Stimulated activated CD4-positive, alpha-beta T cell treated with anti-CD3 and anti-CD28 coated beads, Interleukin-4, amount 100 ng/mL, for 1 hour (primary cell): ENCODE results near the gene PSMD14.

ENCODE experiments used
- DNase-seq: peaks from one replicate; pipeline ENCODE4 v3.0.0-alpha.2; 2020

PSMD14 gene

DNA sequence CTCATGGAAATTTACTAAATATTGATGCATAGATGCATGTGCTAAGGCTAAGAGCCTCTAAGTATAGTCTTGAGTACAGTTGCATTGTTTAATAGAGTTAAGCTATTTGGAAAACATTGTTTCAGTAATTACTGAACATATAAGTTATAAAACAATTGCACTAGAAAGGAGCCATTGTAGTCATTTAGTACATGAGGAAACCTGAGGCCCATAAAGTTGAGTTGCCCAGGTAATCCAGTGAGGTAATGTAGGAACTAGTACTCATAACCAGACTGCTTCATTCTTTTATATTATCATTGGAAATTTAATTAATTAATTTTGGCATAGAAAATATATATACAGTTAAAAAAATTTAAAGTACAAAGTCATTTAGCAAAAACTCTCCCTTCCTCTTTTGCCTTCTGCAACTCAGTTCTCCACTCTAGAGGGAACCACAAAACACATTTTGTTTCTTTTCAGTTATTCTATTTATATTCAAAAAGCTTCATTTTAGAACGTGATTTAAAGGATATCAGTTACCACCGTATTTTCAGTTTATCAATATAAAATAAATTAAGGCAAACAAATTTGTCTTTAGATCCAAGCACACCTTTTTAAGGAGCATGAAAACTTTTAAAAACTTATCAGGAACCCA is 80.0 kb downstream of the PSMD14 start:
- no peak for DNase-seq

DNA sequence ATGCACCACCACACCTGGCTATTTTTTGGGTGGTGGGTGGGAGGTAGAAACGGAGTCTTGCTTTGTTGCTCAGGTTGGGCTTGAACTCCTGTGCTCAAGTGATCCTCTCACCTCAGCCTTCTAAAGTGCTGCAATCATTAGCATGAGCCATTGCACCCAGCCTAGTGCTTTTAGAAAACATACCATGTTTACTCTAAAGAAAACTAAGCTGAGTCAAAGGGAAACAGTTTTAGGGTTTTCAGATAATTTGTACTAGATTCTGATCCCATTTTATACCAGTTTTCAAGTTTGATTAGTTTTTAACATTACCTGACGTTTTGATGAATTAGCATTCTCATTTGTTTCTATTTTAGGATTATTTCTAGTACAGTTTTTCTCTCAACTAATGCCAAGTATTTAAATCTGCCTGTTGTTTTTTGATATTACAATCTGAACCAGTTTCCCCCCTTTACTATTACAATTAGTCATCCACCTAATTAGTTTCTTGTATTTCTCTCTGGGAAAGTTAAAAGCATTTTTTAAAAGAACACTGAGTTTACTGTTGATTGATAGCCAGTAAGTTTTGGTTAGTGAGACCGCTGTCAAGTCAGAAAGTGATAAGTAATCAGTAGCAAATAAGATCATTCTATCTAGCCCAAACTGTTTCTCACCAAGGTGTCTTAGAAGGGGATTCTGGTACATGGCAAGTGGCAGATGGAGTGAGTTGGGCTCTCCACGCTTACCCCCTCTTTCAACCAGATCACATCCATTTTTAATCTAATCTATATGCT is 83.7 kb downstream of the PSMD14 start:
- DNase-seq, result no peak

DNA sequence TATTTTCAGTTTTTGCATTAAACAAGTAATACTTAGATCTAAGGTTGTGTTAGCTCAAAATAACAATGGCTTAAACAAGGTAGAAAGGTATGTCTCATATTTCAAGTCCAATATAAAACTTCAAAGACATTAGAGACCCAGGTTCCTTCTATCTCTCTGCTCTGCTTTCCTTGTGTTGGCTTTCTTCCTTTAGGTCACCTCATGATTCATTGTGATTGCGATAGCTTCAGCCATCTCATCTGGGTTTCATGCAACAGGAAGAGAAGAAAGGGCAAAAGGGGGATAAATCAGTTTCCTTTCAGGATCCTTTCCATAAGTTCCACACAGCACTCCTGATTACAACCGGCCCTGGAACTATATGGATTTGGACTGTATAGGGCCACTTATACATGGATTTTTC is 91.9 kb downstream of the PSMD14 start:
- no peak for DNase-seq

- no peak for DNase-seq
These were observed 94.1 kb downstream of the PSMD14 start for GRCh38 chr2:161402297-161402696.

- no peak for DNase-seq
These were observed 98.1 kb downstream of the PSMD14 start for GRCh38 chr2:161406316-161406715.

GRCh38 chr2:161407597-161407996 is 99.4 kb downstream of the PSMD14 start:
- DNase-seq, result no peak

GRCh38 chr2:161409308-161409907 is 101.2 kb downstream of the PSMD14 start:
- DNase-seq, result no peak

GRCh38 chr2:161412346-161412745 is 104.1 kb downstream of the PSMD14 start:
- DNase-seq, result no peak

DNA sequence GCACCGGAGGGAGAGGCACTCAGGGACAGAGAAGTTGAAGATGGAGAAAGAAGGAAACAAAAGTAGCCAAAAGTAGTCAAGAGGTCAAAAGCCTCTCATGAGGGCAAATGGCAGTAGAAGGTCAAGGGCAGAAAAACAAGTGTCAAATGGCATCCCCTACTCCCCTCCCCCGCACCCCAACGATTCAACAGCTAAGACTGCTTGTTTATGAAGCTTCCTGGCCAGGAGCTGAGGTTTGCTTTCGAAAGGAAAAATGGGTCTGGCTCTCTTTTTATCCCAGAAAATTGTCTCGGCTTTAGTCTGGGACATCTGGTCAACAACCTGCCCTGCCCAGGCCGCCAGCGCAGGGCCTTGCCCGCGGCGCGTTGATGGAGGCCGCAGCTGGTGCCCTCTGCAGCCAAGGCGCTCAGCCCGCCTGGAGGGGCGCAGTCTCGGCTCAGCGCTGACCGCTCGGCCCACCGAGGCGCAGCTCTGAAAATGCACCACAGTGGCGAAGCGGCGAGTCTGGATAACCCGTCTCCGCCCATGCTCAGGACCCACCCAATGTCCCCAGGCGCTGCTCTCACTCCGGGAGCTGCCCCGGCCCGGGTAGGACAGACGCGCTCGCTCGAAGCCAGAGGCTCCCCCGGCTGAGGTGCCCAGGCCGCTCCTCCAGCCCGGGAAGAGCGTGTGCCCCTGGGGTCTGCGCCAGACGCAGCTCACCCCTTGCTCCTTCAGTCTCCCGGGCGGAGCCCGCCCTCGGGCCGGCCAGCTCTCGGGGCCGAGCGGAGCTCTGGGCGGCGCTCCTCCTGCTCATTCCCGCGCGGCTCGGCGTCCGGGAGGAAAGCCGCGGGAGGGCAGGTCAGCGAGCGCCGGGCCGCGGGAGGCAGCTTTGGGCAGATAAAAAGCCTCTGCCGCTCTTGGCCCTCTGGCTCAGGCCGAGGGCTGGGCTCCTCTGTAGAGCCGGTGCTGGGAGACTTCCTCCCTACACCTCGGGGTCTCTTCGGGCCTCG is 106.1 kb downstream of the PSMD14 start:
- DNase-seq, result peak; percentile 4

GRCh38 chr2:161415034-161415986 is 107.1 kb downstream of the PSMD14 start:
- no peak for DNase-seq

DNA sequence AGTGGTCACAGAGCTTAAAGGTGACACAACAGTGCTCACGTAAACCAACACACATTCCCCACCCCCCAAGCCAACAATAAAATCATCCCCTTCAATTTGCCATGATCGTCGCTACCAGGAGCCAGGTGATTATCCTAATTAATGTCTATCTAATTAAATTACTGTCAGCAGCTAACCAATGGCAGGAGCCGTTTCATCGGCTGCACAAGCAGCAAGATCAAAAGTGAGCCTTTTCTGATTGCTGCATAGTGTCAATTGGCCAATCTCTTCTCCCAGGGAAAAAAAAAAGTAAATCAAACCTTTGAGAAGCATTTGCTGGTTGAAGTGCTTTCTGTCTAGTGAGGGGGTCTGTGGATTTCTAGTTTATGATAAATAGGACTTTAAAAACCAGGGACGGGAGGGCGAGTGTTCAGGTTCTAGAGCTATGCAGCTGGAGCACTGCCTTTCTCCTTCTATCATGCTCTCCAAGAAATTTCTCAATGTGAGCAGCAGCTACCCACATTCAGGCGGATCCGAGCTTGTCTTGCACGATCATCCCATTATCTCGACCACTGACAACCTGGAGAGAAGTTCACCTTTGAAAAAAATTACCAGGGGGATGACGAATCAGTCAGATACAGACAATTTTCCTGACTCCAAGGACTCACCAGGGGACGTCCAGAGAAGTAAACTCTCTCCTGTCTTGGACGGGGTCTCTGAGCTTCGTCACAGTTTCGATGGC is 107.9 kb downstream of the PSMD14 start, which contains the start of gene TBR1:
TSS of gene TBR1 (plus strand) at position 311 of the 721 bp plus-strand sequence. CDS start at position 425, 114 bp downstream.
- peak; percentile 18 for DNase-seq

DNA sequence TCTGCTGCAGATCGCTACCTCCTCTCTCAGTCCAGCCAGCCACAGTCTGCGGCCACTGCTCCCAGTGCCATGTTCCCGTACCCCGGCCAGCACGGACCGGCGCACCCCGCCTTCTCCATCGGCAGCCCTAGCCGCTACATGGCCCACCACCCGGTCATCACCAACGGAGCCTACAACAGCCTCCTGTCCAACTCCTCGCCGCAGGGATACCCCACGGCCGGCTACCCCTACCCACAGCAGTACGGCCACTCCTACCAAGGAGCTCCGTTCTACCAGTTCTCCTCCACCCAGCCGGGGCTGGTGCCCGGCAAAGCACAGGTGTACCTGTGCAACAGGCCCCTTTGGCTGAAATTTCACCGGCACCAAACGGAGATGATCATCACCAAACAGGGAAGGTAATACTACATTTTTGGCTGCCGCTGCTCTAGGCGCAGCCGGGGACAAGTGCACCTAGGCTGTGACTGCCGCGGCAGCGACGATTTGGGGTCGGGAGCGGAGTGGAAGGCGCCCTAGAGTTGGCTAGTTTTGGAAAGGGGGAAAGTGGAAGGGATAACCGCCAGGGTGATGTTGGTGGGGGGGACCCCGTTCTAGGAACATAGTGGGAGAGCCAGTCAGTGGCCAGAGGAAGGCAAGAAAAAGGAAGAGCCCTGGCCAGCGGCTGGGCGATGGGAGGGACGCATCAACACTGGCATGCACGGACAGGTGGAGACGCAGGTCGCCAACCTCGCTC is 108.6 kb downstream of the PSMD14 start:
- DNase-seq, result peak; percentile 14

- DNase-seq, result no peak
These were observed 109.4 kb downstream of the PSMD14 start for GRCh38 chr2:161417438-161418274.

DNA sequence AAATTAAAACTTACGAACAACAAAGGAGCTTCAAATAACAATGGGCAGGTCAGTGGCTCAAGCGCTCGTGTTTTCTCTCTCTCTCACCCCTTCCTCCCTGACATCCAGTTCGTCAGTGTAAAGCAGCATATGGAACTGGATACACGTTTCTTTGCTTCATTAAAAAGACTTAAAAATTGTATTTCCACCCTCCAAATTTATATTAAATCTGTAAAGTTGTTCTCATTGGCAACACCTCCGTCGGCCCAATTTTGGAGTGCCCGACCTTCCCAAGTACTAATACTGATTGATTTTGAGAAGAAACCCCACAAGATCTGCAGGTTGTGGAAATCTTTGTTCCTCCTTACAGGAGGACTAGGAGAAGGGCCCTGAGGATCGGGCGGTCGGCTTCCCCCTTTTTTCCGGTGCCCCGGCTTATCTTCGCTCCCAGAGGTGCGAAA is 110.1 kb downstream of the PSMD14 start:
- DNase-seq, result no peak

DNA sequence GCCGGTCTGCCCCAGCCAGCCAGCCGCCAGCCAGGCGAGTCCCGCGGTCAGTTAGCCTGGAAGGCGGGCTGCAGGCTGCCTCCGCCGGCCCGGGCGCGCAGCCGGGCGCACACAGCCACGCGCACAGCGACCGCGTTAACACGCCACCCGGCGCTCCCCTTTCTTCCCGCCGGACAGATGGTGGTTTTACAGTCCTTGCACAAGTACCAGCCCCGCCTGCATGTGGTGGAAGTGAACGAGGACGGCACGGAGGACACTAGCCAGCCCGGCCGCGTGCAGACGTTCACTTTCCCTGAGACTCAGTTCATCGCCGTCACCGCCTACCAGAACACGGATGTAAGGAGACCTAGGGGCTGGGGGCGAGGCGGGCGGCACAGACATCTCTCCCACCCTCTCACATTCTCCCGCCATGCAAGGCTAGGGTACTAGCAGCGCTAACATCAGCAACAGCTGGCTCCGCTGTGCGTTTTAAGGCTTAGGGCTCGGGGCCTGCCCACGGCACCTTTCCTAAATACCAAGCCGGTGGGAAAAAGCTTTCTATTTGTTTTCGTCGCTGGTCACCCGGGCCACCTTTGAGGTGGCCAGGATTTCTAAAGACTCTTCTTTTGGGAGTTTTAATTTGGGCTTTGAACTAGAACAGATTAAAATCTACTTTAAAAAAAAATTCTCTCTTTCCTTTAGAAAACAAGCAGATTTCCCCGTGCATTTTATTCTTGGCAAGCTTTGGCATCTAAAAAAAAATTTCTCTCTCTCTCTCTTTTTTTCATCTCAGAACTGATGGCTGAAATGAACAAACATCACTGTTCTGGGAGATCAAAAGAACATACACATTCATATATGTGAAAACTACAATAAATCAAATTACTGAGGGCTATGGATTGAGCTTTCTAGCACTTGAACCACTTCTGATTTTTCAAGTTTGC is 110.8 kb downstream of the PSMD14 start:
- DNase-seq, result no peak

- no peak for DNase-seq
These were observed 111.5 kb downstream of the PSMD14 start for GRCh38 chr2:161419638-161420190.

GRCh38 chr2:161420406-161421074 is 112.3 kb downstream of the PSMD14 start:
- DNase-seq, result no peak
